ENCODE results near the gene GAN. TPM values are rescaled to one million over a fixed set of nuclear protein-coding genes. Genes with fewer than 3 reads are reported as not detected.
A peak's percentile ranks its signal among the peaks of the same experiment; 100 is the strongest.

Gene GAN
- total RNA-seq, 4 donors from 2014 or later = 8.7 to 12.8 (median 9.5) TPM

GRCh38 chr16:81380932-81381331, 66.2 kb downstream of the GAN start:
- Histone ChIP-seq H3K4me3 (replicated peaks in 1 of 3) (no peak overlapping the region), H3K9me3 (no peaks in the 10 kb centered on the region), H3K27ac (no peak overlapping the region), H3K4me1 (peaks cover 5 to 15% of the 10 kb centered on the region in 2 donors), H3K27me3 (no peaks in the 10 kb centered on the region), H3K36me3 (peaks cover 8 to 15% of the 10 kb centered on the region in 2 donors)
- WGBS, 2 donors = 94% methylated on average over 3 of the region's 3 CpGs
- TF ChIP-seq CTCF (IDR thresholded peaks at IDR 0.05) (no peak), POLR2A (IDR thresholded peaks at IDR 0.05) (no peak)
- intact Hi-C loops (cut with DNase I) = no loop called here
- no peak for DNase-seq

GRCh38 chr16:81384006-81384405, 69.2 kb downstream of the GAN start:
- H3K4me1 ChIP-seq = peaks cover 5 to 15% of the 10 kb centered on the region in 2 donors
- no peaks in the 10 kb centered on the region for H3K27me3 ChIP-seq
- no peaks in the 10 kb centered on the region for H3K36me3 ChIP-seq
- DNase-seq = no peak
- intact Hi-C loops (cut with DNase I) = no loop called here
- H3K4me3 ChIP-seq (replicated peaks in 1 of 3) = no peak overlapping the region
- TF ChIP-seq CTCF (IDR thresholded peaks at IDR 0.05) (no peak), POLR2A (IDR thresholded peaks at IDR 0.05) (no peak)
- no peaks in the 10 kb centered on the region for H3K9me3 ChIP-seq
- peak overlapping the region in 2 of 3 donors; percentile 24 to 26 for H3K27ac ChIP-seq

GRCh38 chr16:81385031-81385756, 70.4 kb downstream of the GAN start:
- DNase-seq = no peak
- intact Hi-C loops (cut with DNase I) = no loop called here
- H3K36me3 ChIP-seq = no peaks in the 10 kb centered on the region
- H3K27me3 ChIP-seq = no peaks in the 10 kb centered on the region
- TF ChIP-seq CTCF (IDR thresholded peaks at IDR 0.05) = no peak
- no peak for TF ChIP-seq POLR2A (IDR thresholded peaks at IDR 0.05)
- H3K4me3 ChIP-seq (replicated peaks in 1 of 3) = no peak overlapping the region
- no peaks in the 10 kb centered on the region for H3K9me3 ChIP-seq
- WGBS, 2 donors = 87 to 92% methylated on average over 4 of the region's 4 CpGs
- H3K27ac ChIP-seq = peak overlapping the region in 2 of 3 donors; percentile 24 to 26
- H3K4me1 ChIP-seq = peaks cover 5 to 15% of the 10 kb centered on the region in 2 donors

GRCh38 chr16:81388357-81388756, 73.6 kb downstream of the GAN start:
- 96 to 99% methylated on average over 10 to 14 of the region's 14 CpGs for WGBS, 2 donors
- no peaks in the 10 kb centered on the region for H3K36me3 ChIP-seq
- TF ChIP-seq CTCF (IDR thresholded peaks at IDR 0.05) (no peak), POLR2A (IDR thresholded peaks at IDR 0.05) (no peak)
- H3K9me3 ChIP-seq = no peaks in the 10 kb centered on the region
- intact Hi-C loops (cut with DNase I) = no loop called here
- H3K27ac ChIP-seq = no peak overlapping the region
- no peak for DNase-seq
- no peak overlapping the region for H3K4me3 ChIP-seq (replicated peaks in 1 of 3)
- peaks cover 5 to 15% of the 10 kb centered on the region in 2 donors for H3K4me1 ChIP-seq
- H3K27me3 ChIP-seq = no peaks in the 10 kb centered on the region

GRCh38 chr16:81390840-81391239, 76.1 kb downstream of the GAN start:
- WGBS, 2 donors = 76 to 94% methylated on average over 10 of the region's 10 CpGs
- Histone ChIP-seq H3K9me3 (no peaks in the 10 kb centered on the region), H3K27me3 (no peaks in the 10 kb centered on the region), H3K36me3 (no peaks in the 10 kb centered on the region), H3K4me1 (no peaks in the 10 kb centered on the region), H3K4me3 (replicated peaks in 1 of 3) (no peak overlapping the region), H3K27ac (no peak overlapping the region)
- DNase-seq = peak in 1 of 2 donors; percentile 22
- intact Hi-C loops (cut with DNase I) = no loop called here
- TF ChIP-seq CTCF (IDR thresholded peaks at IDR 0.05) (no peak), POLR2A (IDR thresholded peaks at IDR 0.05) (no peak)
